ENCODE data around the gene NHSL2.

The NHSL2 gene

DNA sequence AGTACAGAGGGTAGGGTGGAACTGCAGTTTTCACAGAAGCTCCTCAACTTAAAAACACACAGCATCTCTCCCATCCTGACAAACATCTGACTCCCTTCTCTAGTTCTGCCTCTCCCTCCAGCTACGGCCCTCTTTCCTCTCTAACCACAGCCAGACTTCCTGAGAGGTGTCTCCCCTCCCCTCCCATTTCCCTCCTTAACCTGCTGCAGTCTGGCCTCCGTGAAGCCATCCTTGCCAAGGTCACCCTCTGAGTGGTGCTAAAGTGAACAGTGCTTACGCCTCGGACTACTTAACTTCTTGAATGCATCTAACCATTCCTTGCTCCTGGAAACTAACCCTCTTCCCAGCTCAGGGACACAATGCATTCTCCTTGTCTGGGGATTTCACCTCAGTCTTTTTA lies 167.8 kb downstream of the NHSL2 start:
- no peak for DNase-seq (ENCODE audit: low read depth)

- no peak for DNase-seq (ENCODE audit: low read depth)
Measured at GRCh38 chrX:72079607-72080006, 169.0 kb downstream of the NHSL2 start.

- DNase-seq (ENCODE audit: low read depth) = no peak
Measured at GRCh38 chrX:72080150-72080549, 169.5 kb downstream of the NHSL2 start.

GRCh38 chrX:72080800-72081199 lies 170.2 kb downstream of the NHSL2 start:
- DNase-seq (ENCODE audit: low read depth) = no peak

DNA sequence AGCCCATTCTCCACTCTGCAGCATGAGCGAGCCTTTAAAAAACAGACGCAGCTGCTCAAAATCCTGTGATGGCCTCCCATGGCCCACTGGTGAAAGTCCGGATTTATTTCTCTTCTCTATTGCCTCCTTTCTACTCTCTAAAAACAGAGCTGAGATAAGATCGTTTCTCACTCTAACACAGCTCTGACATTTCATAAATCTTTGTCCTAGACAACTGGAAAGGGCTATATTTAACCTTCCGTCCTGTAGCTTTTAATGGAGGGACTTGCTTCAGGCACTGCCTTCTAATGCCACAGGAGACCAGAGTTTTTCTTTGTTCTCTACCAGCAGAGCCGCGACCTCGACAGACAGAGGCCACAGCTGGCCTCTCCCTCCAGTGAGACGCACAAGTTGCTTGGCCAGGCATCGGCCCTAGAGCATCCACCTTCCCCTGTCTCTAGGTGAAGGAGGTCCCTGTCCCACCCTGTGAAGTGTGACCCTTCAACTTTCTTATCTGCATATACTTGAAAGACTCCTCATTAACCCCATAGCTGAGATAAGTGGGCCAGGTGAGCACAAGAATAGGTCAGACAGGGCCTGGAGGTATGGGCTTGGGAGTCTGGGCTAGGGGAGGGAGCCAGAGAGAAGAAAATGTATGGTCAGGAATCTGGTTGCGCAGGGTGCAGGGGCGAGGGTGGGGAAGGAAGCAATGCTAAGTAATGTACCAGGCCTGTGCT lies 171.1 kb downstream of the NHSL2 start:
- no peak for DNase-seq (ENCODE audit: low read depth)

GRCh38 chrX:72083291-72083690 lies 172.6 kb downstream of the NHSL2 start:
- no peak for DNase-seq (ENCODE audit: low read depth)

GRCh38 chrX:72084114-72084513 lies 173.5 kb downstream of the NHSL2 start:
- DNase-seq (ENCODE audit: low read depth) = no peak

DNA sequence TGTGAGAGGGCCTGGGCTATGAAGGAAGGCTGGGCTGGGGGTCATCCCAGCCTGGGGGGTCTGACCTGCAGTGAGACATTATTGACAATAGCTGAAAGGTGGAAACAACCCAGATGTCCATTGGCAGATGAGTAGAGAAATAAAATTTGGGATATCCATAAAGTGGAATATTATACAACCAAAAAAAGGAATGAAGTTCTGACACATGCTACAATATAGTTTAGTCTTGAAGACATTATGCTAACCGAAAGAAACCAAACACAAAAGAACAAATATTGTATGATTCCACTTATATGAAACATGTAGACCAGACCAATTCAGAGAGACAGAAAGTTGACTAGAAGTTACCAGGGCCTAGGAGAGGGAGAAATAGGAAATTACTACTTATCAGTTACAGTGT lies 176.3 kb downstream of the NHSL2 start:
- DNase-seq (ENCODE audit: low read depth) = no peak

DNA sequence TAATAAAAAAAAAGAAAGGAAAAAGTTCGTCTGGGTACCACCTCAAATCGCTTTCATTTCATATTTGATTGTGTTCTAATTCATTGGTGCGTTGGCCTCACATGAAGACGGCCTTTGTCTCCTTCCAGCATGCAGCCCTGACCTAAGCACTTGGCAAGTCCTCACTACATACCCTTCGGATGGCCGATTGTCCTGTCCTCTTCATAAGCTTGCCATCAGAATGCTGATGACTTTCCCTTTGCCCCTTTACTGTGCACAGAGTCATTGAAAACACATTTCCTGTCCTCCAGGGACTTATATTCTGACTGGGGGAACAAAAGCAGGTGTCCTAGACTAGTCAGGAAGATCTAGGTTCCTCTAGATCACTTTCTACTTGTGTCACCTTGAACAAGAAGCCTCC lies 178.1 kb downstream of the NHSL2 start:
- DNase-seq (ENCODE audit: low read depth) = no peak

DNA sequence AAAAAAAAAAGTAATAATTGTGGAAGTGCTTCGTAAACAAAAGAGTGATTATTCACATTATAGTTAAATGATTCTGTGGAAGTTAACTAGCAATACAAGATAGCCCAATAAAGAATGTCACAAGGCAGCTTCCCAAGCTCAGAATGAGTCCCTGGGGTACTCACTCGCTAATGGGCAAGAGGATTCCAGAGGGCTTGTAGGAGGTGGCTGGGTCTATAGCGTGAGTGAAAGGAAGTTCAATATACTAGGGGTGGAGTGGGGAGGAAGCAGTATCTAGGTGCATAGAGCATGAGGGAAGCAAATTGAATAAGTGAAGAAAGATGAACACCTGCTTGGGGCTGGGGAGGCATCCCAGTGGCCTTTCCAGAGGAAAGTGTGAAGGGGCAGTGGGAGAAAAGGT lies 178.6 kb downstream of the NHSL2 start:
- DNase-seq (ENCODE audit: low read depth) = no peak

- no peak for DNase-seq (ENCODE audit: low read depth)
Measured at GRCh38 chrX:72094894-72095293, 184.2 kb downstream of the NHSL2 start.

DNA sequence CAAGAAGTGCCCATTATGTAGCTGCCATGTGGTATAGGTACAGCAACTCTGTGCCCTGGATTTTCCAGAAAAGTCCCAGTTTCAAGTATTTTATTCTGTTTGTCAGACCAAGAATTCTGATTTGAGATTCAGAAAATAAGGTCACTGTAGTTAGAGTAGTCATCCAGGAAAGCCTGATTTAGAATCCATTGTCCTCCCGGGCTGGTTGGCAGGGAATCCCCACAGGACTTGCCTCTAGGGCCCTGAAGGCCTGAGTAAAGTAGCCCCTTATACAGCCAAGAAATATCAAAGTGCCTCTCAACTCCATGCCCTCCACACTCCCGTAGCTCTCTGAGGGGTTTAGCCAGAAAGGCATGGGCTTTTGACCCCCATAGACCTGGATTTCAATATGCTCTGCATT lies 184.7 kb downstream of the NHSL2 start:
- DNase-seq (ENCODE audit: low read depth) = no peak

GRCh38 chrX:72097098-72097497 lies 186.5 kb downstream of the NHSL2 start:
- DNase-seq (ENCODE audit: low read depth) = no peak

DNA sequence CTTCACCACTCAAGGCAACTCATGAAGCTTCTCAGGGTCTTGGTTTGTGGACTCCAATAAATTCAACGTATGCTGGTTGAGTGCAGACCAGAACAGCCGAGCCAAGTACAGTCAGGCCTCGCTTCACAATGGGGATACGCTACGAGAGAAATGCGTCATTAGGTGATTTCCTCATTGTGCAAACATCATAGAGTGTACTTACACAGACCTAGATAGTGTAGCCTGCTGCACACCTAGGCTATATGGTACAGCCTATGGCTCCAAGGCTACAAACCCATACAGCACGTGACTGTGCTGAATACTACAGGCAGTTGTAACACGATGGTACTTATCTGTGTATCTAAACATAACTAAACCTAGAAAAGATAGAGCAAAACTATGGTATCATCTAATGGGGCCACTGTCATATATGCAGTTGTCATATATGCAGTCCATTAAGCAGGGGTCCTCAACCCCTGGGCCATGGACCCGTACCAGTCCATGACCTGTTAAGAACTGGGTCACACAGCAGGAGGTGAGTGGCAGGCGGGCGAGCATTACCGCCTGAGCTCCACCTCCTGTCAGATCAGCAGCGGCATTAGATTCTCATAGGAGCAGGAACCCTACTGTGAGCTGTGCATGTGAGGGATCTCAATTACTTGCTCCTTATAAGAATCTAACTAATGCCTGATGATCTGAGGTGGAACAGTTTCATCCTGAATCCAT lies 189.6 kb downstream of the NHSL2 start:
- no peak for DNase-seq (ENCODE audit: low read depth)

- DNase-seq (ENCODE audit: low read depth) = no peak
Measured at GRCh38 chrX:72100824-72101351, 190.2 kb downstream of the NHSL2 start.

GRCh38 chrX:72101597-72102037 lies 191.0 kb downstream of the NHSL2 start:
- no peak for DNase-seq (ENCODE audit: low read depth)

GRCh38 chrX:72102126-72102525 lies 191.5 kb downstream of the NHSL2 start:
- no peak for DNase-seq (ENCODE audit: low read depth)

- DNase-seq (ENCODE audit: low read depth) = no peak
Measured at GRCh38 chrX:72102760-72103159, 192.1 kb downstream of the NHSL2 start.

DNA sequence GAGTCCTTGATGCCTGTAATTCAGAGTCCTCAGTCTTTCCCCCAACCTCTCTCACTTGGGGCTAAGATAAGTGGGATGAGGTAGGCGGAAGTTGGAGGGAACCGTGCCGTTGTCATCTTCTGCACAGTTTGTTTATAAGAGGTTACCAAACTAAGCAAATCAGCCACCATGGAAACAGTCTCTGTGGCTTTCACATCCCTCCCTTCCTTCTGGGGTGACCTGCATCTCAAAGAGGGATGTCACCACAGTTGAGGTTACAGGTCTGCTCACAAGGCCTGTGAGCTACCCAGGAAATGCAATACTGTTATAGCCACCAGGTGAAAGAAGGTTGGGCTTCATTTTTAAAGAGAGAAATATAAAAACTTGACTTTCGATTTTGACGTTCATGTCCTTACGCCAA lies 194.8 kb downstream of the NHSL2 start:
- no peak for DNase-seq (ENCODE audit: low read depth)

- DNase-seq (ENCODE audit: low read depth) = peak; percentile 34
Measured at GRCh38 chrX:72107320-72107719, 196.7 kb downstream of the NHSL2 start.

GRCh38 chrX:72107841-72108595 lies 197.4 kb downstream of the NHSL2 start:
- no peak for DNase-seq (ENCODE audit: low read depth)

DNA sequence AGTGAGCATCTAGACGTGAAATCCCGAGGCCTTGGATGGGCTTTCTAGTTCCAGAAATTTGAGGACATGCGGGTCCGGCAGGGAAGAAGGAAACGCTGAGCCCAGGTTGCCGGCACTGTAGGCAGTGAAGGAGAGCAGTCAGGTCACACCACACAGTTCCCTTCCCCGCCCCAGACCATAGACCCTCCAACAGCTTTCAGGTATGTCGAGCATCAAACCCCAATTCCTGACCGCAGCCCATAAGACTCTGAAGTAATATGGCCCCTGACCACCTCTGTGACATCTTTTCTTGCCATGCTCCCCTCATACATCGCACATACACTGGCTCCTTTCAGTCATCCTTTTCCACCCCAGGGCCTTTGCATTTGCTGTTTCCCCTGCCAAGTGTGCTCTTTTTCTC lies 198.0 kb downstream of the NHSL2 start:
- DNase-seq (ENCODE audit: low read depth) = no peak
